ENCODE data around the gene MFSD6. TPM values are rescaled to one million over a fixed set of nuclear protein-coding genes. Genes with fewer than 3 reads are reported as not detected.

MFSD6 gene
- total RNA-seq, 4 donors from 2014 or later, result 3.6 to 30.3 (median 28.4) TPM

- H3K27me3 ChIP-seq, result no peaks in the 10 kb centered on the region
- no peak for DNase-seq
- TF ChIP-seq POLR2A (IDR thresholded peaks at IDR 0.05), result no peak
- TF ChIP-seq, protein P1, sequence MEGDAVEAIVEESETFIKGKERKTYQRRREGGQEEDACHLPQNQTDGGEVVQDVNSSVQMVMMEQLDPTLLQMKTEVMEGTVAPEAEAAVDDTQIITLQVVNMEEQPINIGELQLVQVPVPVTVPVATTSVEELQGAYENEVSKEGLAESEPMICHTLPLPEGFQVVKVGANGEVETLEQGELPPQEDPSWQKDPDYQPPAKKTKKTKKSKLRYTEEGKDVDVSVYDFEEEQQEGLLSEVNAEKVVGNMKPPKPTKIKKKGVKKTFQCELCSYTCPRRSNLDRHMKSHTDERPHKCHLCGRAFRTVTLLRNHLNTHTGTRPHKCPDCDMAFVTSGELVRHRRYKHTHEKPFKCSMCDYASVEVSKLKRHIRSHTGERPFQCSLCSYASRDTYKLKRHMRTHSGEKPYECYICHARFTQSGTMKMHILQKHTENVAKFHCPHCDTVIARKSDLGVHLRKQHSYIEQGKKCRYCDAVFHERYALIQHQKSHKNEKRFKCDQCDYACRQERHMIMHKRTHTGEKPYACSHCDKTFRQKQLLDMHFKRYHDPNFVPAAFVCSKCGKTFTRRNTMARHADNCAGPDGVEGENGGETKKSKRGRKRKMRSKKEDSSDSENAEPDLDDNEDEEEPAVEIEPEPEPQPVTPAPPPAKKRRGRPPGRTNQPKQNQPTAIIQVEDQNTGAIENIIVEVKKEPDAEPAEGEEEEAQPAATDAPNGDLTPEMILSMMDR (IDR thresholded peaks at IDR 0.05), result no peak
- no peak overlapping the region for H3K4me3 ChIP-seq
- H3K9me3 ChIP-seq, result no peaks in the 10 kb centered on the region
- H3K27ac ChIP-seq, result no peak overlapping the region
- H3K4me1 ChIP-seq, result no peaks in the 10 kb centered on the region
- H3K36me3 ChIP-seq, result no peaks in the 10 kb centered on the region
- intact Hi-C loops (cut with DNase I; ENCODE audit: low total_unique reads), result loop anchor here (10.0 kb wide), 1 partner anchor 115 kb away; no protein-coding TSS in a partner anchor
These were observed 91.9 kb downstream of the MFSD6 start for GRCh38 chr2:190500054-190500502.

DNA sequence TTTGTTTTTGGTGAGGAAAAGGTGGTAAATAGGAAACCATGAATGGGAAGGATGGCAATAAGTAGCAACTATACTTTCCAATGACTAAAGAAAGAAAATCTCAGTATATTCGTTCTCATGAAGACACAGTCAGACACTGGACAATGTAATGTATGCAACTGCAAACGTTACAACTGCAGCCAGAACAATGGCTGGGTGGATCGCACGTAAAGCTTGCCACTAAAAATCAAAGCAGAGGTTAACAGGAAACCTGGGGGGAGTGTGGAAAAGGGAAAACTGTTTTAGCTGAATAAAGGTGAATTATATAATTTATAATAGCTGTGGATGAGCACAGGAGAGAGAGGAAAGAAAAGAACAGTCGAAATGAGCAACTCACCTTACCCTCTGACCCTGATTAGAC lies 93.1 kb downstream of the MFSD6 start:
- no peaks in the 10 kb centered on the region for H3K27me3 ChIP-seq
- H3K27ac ChIP-seq, result no peak overlapping the region
- no peaks in the 10 kb centered on the region for H3K4me1 ChIP-seq
- TF ChIP-seq, protein P1 (IDR thresholded peaks at IDR 0.05), result no peak
- no peak for TF ChIP-seq POLR2A (IDR thresholded peaks at IDR 0.05)
- intact Hi-C loops (cut with DNase I; ENCODE audit: low total_unique reads), result loop anchor here (10.0 kb wide), 1 partner anchor 116 kb away; no protein-coding TSS in a partner anchor
- no peak overlapping the region for H3K4me3 ChIP-seq
- H3K36me3 ChIP-seq, result no peaks in the 10 kb centered on the region
- H3K9me3 ChIP-seq, result no peaks in the 10 kb centered on the region
- DNase-seq, result no peak

DNA sequence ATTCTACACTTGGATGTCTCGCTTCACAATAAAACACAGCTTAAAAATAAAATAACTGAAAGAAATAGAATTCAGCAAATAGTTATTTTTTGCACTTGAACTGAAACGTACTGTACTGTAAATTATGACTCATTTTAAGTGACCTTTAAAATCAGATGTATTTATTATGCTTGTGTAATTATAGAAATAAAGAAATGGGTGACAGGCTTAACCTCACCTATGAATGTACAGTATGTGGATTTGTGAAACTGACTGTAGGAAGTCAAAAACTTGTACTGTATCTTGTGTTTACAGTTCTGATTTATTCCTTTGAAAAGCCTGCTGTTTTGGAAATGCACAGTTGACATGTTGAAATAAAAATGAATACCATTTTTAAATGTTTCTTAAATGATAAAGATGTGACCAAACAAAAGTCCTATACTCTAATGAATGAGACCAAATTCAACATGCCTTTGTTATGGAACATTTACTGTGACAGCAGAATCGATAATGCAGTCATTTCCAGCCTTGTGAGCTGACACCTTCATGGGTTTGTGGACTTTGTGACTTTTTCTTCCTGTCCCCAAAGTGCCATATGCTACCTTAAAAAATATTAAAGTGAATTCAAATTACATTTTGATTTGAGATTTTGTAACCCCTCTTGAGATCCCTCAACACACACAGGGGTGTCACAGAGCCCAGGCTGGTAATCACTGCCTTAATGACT lies 93.7 kb downstream of the MFSD6 start:
- no peak overlapping the region for H3K4me3 ChIP-seq
- H3K4me1 ChIP-seq, result no peaks in the 10 kb centered on the region
- no peak overlapping the region for H3K27ac ChIP-seq
- intact Hi-C loops (cut with DNase I; ENCODE audit: low total_unique reads), result loop anchor here (10.0 kb wide), 1 partner anchor 117 kb away; no protein-coding TSS in a partner anchor
- H3K27me3 ChIP-seq, result no peaks in the 10 kb centered on the region
- H3K36me3 ChIP-seq, result no peaks in the 10 kb centered on the region
- DNase-seq, result no peak
- TF ChIP-seq POLR2A (IDR thresholded peaks at IDR 0.05), result no peak
- TF ChIP-seq, protein P1 (IDR thresholded peaks at IDR 0.05), result no peak
- H3K9me3 ChIP-seq, result no peaks in the 10 kb centered on the region

- no peak for DNase-seq
- Histone ChIP-seq H3K27ac (no peak overlapping the region), H3K4me3 (no peak overlapping the region), H3K27me3 (no peaks in the 10 kb centered on the region), H3K9me3 (no peaks in the 10 kb centered on the region), H3K36me3 (no peaks in the 10 kb centered on the region), H3K4me1 (no peaks in the 10 kb centered on the region)
- intact Hi-C loops (cut with DNase I; ENCODE audit: low total_unique reads), result loop anchor here (10.0 kb wide), 1 partner anchor 118 kb away; no protein-coding TSS in a partner anchor
- TF ChIP-seq, protein P1 (IDR thresholded peaks at IDR 0.05), result no peak
- TF ChIP-seq POLR2A (IDR thresholded peaks at IDR 0.05), result no peak
These were observed 94.9 kb downstream of the MFSD6 start for GRCh38 chr2:190503088-190503487.

DNA sequence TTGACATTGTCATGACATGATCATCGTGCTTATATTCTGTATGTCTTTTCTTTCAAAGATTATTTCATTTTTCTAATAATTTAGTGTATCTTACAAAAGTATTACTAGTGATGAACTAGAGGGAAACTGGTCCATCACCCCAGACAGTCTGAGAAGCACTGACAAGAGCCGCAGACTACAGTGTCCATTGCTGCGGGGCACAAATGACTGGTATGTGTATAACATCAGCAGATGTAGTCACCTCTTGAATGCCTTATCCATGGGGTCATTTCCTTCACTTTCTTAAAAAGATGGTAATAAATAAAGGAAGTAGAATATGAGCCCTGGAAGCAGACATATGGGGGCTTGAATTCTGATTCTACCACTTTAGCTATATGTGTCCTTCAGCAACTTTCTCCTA lies 96.8 kb downstream of the MFSD6 start:
- Histone ChIP-seq H3K9me3 (no peaks in the 10 kb centered on the region), H3K36me3 (no peaks in the 10 kb centered on the region), H3K27me3 (no peaks in the 10 kb centered on the region), H3K27ac (no peak overlapping the region), H3K4me1 (no peaks in the 10 kb centered on the region), H3K4me3 (no peak overlapping the region)
- no peak for DNase-seq
- intact Hi-C loops (cut with DNase I; ENCODE audit: low total_unique reads), result loop anchor here (10.0 kb wide), 1 partner anchor 120 kb away; no protein-coding TSS in a partner anchor
- no peak for TF ChIP-seq POLR2A (IDR thresholded peaks at IDR 0.05)
- TF ChIP-seq, protein P1 (IDR thresholded peaks at IDR 0.05), result no peak
